Esophagus muscularis mucosa (tissue), 4 donors: ENCODE measurements around the gene TTC29. TPM values are rescaled to one million over a fixed set of nuclear protein-coding genes. Genes with fewer than 3 reads are reported as not detected.

Experiments used
- DNase-seq: peaks from one replicate; pipeline ENCODE4 v3.0.0-alpha.2; 2017; ENCODE audit errors: extremely low spot score
- H3K27ac ChIP-seq, 4 donors: fragments of 200-600 bp; sonication (generic); replicated peaks in 1 of 4; 1 replicate in 3 of 4; 2 replicates in 1 of 4; pipeline ENCODE4 v1.5.1; 2016 to 2019; ENCODE audit warnings: mild to moderate bottlenecking in 1 of 4
- H3K27me3 ChIP-seq, 4 donors: fragments of 200-600 bp; sonication (generic); one replicate each; pipeline versions ENCODE4 v1.5.1 to v1.6.0; 2016 to 2019
- H3K36me3 ChIP-seq, 4 donors: fragments of 200-600 bp; sonication (generic); one replicate each; pipeline ENCODE4 v1.5.1; 2016 to 2019
- H3K4me1 ChIP-seq, 4 donors: fragments of 200-600 bp; sonication (generic); one replicate each; pipeline ENCODE4 v1.5.1; 2016 to 2019
- H3K4me3 ChIP-seq, 4 donors: fragments of 200-600 bp; sonication (generic); 1 replicate in 2 of 4; 2 replicates in 2 of 4; pipeline ENCODE4 v1.5.1; 2016 to 2019; ENCODE audit warnings: mild to moderate bottlenecking in 4 of 4, moderate library complexity in 1 of 4
- H3K9me3 ChIP-seq, 4 donors: fragments of 200-600 bp; sonication (generic); 1 replicate in 3 of 4; 2 replicates in 1 of 4; pipeline ENCODE4 v1.5.1; 2016 to 2019
- EP300 ChIP-seq: sonication (generic); formaldehyde crosslinking; IDR thresholded peaks from one replicate; pipeline ENCODE4 v1.6.1; 2017; ENCODE audit warnings: antibody characterized with exemption
- POLR2A ChIP-seq: fragments of 450-650 bp; IDR thresholded peaks from one replicate; pipeline ENCODE4 v1.6.1; 2017; ENCODE audit warnings: antibody characterized with exemption, moderate library complexity, mild to moderate bottlenecking, low read depth
- POLR2AphosphoS5 ChIP-seq, 2 donors: sonication (generic); formaldehyde crosslinking; IDR thresholded peaks; one replicate each; pipeline ENCODE4 v1.6.1; 2017; ENCODE audit warnings: antibody characterized with exemption in 2 of 2
- WGBS: methylation state at CpG from one replicate; pipeline ENCODE4 v1.1.5; 2018; 5-methylcytosine and 5-hydroxymethylcytosine counted together
- intact Hi-C: fragments of 100-400 bp; cut with DNase I; formaldehyde crosslinking; loops from one replicate; pipeline ENCODE4 v1.15.1; 2023
- total RNA-seq, 4 donors: library from RNA; depleted of rRNA; stranded (reverse); fragments of >200 nt; gene quantifications; one replicate each; pipeline versions ENCODE4 v1.1.0 to v1.2.1, GENCODE V29; 2016
- TF ChIP-seq, protein P1 (sequence below), 3 experiments: fragments of 200-600 bp in 2 of 3; fragments of 450-650 bp in 1 of 3; sonication (generic) in 2 of 3; IDR thresholded peaks; one replicate each; pipeline ENCODE4 v1.5.1; 2017 to 2019; ENCODE audit warnings: antibody characterized with exemption in 3 of 3, mild to moderate bottlenecking in 2 of 3, moderate library complexity in 1 of 3

The TTC29 gene
- total RNA-seq, 4 donors from 2014 or later = not detected

DNA sequence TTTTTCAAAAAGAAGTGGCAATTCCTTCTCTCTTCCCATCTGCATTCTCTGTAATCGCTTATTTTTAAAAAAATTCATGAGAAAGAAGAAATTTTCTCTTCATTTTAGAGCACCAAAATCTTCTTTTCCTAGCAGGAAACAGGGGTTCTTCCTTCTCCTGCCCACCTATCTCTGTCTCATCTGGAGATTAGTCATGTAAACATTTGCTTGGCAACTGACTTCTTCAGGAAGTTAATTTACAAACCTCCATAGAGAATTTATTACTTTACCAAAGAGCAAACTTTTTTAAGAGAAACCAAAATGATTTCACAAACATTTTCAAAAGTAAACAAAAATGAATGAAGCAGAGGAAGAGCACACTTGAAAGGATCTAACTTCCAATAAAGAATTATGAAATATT, 13.5 kb downstream of the TTC29 start:
- DNase-seq = no peak
- H3K27me3 ChIP-seq = no peaks in the 10 kb centered on the region
- TF ChIP-seq EP300 (no peak), POLR2A (no peak), POLR2AphosphoS5 (IDR thresholded peaks at IDR 0.05) (no peak)
- TF ChIP-seq, protein P1, sequence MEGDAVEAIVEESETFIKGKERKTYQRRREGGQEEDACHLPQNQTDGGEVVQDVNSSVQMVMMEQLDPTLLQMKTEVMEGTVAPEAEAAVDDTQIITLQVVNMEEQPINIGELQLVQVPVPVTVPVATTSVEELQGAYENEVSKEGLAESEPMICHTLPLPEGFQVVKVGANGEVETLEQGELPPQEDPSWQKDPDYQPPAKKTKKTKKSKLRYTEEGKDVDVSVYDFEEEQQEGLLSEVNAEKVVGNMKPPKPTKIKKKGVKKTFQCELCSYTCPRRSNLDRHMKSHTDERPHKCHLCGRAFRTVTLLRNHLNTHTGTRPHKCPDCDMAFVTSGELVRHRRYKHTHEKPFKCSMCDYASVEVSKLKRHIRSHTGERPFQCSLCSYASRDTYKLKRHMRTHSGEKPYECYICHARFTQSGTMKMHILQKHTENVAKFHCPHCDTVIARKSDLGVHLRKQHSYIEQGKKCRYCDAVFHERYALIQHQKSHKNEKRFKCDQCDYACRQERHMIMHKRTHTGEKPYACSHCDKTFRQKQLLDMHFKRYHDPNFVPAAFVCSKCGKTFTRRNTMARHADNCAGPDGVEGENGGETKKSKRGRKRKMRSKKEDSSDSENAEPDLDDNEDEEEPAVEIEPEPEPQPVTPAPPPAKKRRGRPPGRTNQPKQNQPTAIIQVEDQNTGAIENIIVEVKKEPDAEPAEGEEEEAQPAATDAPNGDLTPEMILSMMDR (IDR thresholded peaks at IDR 0.05) = no peak
- H3K4me3 ChIP-seq = no peak overlapping the region
- H3K4me1 ChIP-seq = no peaks in the 10 kb centered on the region
- no peak overlapping the region for H3K27ac ChIP-seq
- no peaks in the 10 kb centered on the region for H3K9me3 ChIP-seq
- no peaks in the 10 kb centered on the region for H3K36me3 ChIP-seq
- 85% methylated on average over 1 of the region's 1 CpG for WGBS
- intact Hi-C loops = no loop called here

DNA sequence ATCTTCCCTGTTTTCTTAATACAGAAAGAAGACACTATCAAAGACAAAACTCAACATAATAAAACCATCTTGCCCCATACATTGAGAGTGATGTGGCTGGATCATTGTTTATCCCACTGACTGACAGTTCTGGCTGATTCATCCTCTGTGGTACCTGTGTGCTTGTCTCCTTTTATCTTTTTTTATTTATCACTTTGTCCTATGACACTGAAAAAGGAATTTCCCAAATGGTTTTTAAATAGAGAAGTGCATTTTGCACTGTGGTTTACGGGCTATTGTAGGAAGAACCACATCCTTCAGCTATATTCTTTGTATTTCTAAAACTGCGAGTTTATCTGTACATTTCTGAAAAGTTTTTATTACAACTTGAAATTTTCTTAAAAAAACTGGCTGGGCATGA, 15.0 kb downstream of the TTC29 start:
- 88% methylated on average over 2 of the region's 2 CpGs for WGBS
- Histone ChIP-seq H3K4me3 (no peak overlapping the region), H3K27ac (no peak overlapping the region), H3K36me3 (no peaks in the 10 kb centered on the region), H3K27me3 (no peaks in the 10 kb centered on the region), H3K9me3 (no peaks in the 10 kb centered on the region), H3K4me1 (no peaks in the 10 kb centered on the region)
- TF ChIP-seq, protein P1 (IDR thresholded peaks at IDR 0.05) = no peak
- no peak for TF ChIP-seq POLR2AphosphoS5 (IDR thresholded peaks at IDR 0.05)
- TF ChIP-seq EP300 = no peak
- TF ChIP-seq POLR2A = no peak
- DNase-seq = no peak
- intact Hi-C loops = no loop called here

DNA sequence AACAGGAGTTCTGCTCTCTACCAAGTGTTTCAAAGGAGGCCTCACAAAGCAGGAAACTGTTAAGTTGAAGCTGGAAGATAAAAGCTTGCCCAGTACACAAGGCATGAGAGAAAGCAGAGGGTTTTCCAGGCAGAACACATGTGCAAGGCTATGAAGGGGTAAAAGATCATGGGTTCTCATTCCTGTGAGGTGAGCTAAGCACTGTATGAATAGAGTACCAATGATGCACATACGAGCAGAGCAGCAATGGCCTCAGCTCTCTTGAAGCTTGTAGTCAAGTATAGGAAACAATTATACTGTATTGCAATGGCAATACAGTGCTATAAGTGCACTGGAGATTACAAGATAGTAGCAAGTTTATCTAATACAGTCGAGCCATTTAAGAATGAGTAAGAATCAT, 18.0 kb downstream of the TTC29 start:
- no peaks in the 10 kb centered on the region for H3K9me3 ChIP-seq
- no peak overlapping the region for H3K27ac ChIP-seq
- 61% methylated on average over 2 of the region's 2 CpGs for WGBS
- intact Hi-C loops = no loop called here
- H3K27me3 ChIP-seq = no peaks in the 10 kb centered on the region
- H3K4me3 ChIP-seq = no peak overlapping the region
- no peak for DNase-seq
- no peak for TF ChIP-seq POLR2AphosphoS5 (IDR thresholded peaks at IDR 0.05)
- TF ChIP-seq EP300 = no peak
- TF ChIP-seq POLR2A = no peak
- TF ChIP-seq, protein P1 (IDR thresholded peaks at IDR 0.05) = no peak
- H3K4me1 ChIP-seq = no peaks in the 10 kb centered on the region
- H3K36me3 ChIP-seq = no peaks in the 10 kb centered on the region

DNA sequence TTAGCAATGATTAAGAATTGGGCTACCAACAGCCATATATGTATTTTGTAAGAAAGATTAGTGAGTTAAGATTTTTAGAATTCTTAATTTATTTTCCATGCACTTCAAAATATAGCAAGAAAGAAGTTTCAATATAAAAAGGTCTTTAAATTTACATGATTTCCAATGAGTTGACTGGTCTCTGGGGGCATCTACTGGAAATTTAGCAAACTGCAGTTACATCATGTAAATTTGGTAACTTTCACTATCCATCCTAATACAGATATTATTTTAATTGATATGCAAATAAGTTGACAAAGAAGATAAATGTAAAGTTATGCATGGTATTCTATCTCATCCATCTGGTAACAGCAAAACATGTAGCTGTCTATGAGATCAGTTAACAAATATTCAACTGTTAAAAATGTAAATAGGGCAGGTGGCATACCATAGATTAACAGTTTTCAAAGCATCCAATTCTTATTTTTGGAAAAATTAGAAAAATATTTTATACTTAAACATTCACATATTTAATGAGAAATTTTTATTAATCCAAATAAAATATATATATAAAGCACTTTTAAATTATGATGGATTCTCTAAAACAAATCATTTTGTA, 29.1 kb downstream of the TTC29 start:
- intact Hi-C loops = loop anchor here (10.0 kb wide), 1 partner anchor 572 kb away; no protein-coding TSS in a partner anchor
- no peak for DNase-seq
- H3K4me3 ChIP-seq = no peak overlapping the region

More for the DNA sequence above, 29.1 kb downstream of the TTC29 start:
- TF ChIP-seq, protein P1 (IDR thresholded peaks at IDR 0.05) = peak; percentile 47 to 60 (median 55)
- no peak for TF ChIP-seq EP300
- no peak overlapping the region for H3K27ac ChIP-seq
- no peaks in the 10 kb centered on the region for H3K4me1 ChIP-seq
- H3K36me3 ChIP-seq = no peaks in the 10 kb centered on the region
- H3K27me3 ChIP-seq = peaks cover 0 to 5% (median 0%) of the 10 kb centered on the region in 4 donors
- no peaks in the 10 kb centered on the region for H3K9me3 ChIP-seq
